GM19351 (cell line): Measurements from ENCODE around the gene CDIP1.

Experiments used
- ATAC-seq: cut with Tn5 transposase; IDR thresholded peaks from one replicate; pipeline ENCODE4 v1.9.1; 2021; ENCODE audit warnings: mild to moderate bottlenecking, moderate library complexity; ENCODE audit not compliant: unreplicated experiment

CDIP1 gene

DNA sequence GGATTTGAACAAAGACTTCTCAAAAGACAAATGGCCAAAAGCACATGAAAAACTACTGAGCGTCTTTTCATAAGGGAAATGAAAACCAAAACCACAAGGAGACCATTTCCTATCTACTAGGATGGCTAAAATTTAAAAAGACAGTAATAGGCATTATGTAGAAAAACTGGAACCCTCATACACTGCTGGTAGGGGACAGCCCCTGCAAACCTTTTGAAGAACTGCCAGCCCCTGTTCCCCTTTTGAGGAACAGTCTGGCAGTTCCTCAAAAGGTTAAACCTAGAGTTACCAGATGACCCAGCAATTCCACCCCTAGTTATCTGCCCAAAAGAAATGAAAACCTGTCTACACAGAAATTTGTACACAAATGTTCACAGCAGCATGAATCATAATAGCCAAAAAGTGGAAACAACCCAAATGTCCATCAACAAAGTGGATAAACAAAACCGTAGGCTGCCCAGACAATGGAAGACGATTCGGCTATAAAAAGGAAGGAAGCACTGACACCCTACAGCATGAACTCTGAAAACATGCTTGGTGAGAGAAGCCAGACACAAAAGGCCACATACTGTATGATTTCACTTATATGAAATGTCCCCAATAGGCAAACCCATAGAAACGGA, 22.9 kb downstream of the CDIP1 start:
- ATAC-seq = peak; percentile 72

DNA sequence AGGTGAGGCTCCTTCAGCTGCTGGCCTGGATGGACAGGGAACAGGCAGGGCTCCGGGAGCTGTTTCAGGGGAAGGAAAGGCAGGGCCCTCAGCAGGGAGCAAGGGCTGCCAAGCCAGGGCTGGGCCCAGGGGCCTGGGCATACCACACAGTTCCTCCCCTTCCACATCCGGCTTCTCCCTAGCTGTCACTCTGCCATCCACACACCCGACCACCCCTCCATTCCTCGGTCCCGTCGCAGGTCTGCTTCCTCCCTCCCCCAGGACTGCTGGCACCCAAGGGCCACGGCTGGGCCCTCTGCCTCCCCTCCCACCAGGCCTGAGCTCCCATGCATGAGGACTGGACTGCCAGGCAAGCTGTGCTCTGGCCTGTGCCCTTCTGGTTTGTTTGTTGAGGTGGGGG, 24.0 kb downstream of the CDIP1 start:
- no peak for ATAC-seq

DNA sequence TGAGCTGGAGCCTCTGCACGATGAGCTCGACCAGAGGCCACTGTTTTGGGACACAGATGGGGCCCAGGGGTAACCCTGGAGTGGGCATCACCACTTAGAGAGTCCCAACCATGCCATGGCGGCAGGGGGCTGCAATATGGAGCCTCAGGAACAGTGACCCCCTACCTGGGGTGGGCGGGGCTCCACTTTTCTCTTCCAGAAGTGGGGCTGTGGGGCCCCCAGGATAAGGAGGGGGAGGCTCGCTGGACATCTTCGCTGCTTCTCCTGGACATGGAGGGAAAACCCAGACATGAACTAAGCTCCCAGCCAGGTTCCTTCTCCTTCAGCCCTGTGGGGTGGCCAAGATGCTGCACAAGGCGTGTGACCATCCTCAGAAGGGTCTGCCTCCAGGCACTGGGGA, 24.7 kb downstream of the CDIP1 start:
- no peak for ATAC-seq

DNA sequence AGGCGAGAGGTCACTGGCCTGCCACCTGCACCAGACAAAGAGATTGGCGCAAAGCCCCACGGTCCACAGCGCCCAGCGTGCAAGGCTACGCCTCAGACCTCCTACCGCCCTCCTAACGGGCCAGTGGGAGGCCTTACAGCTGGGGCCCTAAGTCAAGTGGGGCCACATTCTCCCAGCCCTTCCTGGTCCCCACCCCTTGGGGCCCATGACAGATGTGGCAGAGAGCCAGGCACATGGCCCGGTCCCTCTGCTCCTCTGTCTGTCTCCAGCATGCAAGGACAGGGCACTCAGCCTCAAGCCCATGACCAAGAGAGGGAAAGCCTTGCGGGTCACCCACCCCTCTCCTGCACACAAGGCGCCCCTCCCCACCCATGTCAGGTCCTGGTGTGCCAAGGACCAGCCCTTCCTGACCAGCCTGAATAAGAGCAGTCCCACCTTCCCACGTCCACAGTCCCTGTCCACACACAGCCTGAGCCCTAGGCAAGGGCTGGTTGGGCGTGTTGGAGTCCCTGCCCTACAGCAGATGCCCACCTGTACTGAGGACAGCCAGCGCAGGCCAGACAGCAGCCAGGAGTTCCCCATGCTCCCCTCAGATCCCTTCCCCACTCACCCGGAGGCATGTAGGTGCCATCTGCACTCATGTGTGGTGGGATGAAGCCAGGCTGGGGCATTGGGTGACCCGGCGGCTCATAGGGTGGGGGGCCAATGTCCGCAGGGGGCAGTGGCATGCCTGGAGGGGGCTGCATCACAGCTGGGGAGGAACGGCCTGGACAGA, 25.3 kb downstream of the CDIP1 start:
- ATAC-seq = no peak

DNA sequence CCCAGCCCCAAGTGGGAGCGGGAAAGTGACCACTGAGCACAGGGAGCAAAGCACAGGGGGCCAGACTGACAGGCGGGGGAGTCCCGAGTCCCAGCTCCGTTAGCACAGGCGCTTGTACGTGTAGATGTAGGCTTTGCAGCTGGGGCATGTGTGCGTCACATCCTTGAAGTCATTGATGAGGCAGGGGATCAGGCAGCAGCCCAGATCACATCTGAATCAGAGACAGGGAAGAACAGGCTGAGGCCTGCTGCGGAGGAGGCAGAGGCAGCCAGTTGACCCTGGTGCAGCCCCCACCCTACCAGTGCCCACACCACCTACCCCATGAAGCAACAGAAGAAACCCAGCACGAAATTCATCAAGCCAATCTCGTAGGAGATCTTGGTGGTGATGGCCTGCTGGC, 26.1 kb downstream of the CDIP1 start:
- ATAC-seq = no peak

DNA sequence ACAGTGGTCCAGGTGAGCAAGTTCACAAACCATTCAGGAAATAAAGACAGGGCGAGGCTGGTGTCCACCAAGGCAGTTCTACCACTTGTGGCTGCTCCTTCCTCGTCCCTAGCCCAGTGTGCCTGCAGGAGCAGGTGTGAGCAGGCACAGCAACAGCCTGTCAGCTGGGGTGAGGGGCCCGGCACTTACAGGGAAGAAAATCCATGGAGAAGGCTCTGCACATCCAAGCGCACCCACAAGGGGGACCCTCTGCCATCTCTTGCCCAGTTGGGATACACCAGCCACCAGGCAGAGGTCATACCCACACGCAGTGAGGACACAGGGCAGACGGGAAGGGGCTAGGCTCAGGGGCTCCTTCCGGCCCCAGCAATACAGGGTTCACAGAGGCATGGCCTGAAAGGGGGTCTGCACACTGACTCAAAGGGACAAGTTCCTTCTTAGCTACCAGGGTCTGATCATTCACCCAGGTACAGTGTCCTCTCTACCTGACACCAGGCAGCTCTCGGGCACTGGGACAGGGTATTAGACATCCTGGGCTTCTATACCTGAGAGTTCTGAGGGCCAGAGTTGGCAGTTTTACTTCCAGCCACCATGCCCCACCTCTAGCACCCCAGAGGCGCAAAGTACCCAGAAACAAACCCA, 27.0 kb downstream of the CDIP1 start:
- ATAC-seq = no peak

DNA sequence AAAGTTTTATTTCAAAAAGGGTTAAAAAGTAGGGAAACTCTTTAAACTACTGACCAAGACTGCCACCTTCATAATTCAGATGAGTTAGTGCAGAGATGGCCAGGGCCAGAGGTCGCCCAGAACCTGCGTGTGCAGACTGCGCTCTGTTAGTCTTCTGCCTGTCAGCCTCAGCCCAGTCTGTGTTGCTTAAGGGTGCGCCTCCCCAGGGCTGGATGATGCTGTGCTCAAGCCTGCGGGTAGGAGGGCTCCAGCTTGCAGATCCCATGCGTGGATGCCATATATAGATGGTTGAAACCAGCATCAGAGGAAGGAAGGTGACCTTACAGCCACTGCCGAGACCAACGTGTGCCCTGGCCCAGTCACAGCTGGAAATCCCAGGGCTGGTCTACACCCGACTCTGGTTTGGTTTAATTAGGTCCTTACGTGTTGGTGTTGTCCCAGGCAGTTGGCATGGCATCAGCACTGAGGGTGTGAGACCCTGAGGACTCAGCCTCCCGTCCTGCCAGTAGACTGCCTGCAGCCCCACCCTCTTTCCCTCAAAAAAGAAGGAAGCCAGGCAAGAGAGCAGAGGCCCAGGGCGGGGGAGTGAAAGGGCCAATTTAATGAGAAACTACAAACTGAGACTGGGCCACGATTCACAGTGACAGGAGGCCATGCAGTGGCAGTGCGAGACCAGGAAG, 27.7 kb downstream of the CDIP1 start:
- no peak for ATAC-seq

DNA sequence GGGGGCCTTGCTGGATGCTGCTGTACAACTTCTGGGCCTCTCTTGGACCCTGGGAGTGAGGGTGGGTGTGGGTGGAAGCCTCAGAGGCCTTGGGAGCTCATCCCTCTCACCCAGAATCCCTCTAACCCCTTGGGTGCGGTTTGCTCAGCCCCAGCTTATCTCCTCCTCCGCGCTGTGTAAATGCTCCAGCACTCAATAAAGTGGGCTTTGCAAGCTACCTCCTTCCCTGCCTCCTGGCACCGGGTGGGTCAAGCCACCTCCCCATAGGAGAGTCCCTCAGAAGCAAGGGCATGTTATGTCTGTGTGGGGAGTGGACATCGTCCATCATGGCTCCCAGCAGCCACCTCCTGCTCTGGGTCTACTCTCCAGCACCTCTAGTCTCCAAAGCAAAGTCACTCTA, 28.4 kb downstream of the CDIP1 start:
- no peak for ATAC-seq

DNA sequence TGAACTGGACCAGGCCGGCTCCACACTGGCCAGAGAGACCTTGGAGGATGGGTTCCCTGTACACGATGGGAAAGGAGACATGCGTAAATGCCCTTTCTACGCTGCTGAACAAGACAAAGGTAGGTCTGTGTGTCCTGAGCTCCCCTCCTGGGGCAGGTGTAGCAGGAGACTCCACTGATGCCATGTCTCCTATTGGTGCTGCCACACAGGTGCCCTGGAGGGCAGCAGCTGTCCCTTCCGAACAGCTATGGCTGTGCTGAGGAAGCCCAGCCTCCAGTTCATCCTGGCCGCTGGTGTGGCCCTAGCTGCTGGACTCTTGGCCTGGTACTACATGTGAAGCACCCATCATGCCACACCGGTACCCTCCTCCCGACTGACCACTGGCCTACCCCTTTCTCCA, 29.2 kb downstream of the CDIP1 start:
- ATAC-seq = no peak

DNA sequence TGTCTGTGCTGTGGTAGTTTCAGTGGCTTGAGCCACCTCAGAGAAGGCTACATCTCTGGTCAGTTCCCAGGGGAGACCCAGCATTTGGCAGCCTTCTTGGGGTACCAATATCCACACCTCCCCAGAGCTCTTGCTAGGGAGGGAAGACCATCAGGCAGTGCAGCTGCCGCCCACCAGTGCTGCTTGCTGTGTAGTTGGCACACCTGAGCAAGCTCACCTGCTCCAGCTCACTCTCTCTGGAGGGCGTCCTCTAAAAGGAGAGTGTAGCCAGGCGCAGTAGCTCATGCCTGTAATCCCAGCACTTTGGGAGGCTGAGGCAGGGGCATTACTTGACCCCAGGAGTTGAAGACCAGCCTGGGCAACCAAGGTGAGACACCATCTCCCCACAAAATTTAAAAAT, 29.8 kb downstream of the CDIP1 start:
- no peak for ATAC-seq

DNA sequence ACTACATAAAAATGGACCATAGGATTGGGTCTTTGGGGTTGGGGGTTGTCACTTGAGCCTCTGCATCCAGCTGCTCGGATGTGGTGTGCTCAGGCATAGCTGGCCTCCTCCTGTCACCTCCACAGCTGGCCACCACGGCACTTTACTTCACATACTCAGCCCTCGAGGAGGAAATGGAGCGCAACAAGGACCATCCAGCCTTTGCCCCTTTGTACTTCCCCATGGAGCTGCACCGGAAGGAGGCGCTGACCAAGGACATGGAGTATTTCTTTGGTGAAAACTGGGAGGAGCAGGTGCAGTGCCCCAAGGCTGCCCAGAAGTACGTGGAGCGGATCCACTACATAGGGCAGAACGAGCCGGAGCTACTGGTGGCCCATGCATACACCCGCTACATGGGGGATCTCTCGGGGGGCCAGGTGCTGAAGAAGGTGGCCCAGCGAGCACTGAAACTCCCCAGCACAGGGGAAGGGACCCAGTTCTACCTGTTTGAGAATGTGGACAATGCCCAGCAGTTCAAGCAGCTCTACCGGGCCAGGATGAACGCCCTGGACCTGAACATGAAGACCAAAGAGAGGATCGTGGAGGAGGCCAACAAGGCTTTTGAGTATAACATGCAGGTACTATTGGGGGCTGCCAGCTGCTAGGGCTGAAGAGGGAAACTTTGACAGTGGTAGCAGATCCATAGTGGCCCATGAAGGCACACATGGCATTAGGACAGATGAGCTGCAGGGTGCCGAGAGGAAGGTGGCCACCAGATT, 30.8 kb downstream of the CDIP1 start:
- no peak for ATAC-seq

DNA sequence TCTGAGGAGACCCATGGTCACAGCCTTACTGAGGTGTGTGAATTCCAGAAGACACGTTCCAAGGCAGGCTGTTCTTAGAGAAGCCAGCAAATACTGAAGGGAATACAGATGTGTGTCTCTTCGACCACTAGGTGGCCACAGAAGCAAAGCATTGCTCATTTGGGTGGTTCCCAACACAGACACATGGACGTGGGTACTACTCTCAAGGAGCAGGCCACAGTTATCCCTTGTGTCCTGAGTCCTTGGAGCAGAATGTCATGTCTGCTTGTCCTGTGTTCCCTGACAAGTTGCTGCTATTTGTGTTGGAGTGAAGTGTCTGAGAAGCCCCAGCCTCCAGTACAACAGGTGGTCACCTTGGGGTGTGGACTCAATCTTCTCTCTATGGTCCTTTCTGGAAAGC, 32.1 kb downstream of the CDIP1 start:
- peak; percentile 57 for ATAC-seq

DNA sequence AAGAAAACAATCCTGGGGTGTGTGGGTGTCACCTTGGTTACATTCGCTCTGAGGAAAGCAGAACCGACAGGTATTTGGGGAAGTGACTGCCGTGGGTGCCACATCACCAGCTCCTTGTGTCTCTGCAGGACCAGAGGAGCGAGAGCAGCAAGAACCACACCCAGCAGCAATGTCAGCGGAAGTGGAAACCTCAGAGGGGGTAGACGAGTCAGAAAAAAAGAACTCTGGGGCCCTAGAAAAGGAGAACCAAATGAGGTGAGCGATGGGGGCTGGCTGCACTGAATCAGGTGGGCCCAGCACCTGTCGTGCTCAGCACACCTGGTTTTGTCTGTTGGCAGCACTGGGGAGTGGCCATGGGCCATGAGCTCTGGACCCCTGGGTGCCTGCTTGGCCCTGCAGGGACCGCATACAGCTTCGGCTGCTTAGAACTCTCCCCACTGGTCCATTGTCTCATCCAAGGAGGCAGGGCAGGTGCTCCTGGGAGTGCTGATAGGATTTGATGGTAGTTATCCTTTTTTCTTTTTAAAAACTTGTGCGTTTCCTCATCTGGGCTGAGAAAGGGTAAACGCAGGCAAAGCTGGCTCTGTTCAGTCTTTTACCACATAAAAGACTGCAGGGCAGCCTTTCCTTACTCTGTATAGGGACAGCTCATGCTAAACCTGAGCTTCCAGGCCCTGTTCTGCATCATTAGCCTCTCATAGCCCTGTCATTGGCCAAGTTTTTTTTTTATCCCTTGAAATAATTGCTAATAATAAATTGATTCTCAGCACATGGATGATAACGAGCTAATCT, 33.0 kb downstream of the CDIP1 start:
- peak; percentile 90 for ATAC-seq

DNA sequence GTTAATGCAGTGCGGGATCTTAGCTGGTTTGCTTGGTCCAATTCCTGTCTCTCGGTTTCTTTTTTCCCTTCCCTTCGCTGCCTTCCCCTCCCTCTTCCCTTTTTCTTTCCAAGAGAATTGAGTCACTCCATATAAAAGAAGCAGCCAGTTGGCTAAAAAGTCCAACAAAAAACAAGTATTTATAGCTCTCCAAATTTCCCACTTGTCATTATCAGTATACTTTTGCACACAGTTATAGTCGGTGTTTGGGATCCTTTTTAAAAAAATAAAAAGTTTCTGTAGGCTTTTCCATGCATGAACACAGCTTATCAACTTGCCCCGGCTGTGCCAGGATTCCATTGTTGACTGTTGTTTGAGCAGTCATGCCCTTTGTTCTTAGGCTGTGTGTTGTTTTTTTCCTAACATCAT, 37.5 kb downstream of the CDIP1 start:
- no peak for ATAC-seq

DNA sequence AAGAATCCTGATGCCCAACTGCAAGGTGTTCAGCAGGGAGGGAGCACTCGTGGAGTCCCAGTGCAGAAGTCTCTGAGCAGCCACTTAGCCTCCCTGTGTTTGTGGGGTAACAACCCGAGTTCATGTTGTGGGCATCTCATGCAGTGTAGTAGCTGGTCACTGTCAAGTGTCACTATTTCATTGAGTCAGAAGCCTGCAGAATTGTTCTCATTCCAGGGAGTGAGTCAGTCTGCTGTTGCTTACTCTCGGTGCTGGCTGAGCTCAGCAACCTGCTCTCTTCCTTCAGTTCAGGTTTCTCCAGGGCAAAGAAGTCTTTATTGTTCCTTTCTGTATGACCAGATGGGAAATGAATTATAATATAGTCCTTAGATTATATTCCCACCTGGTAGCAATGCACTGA, 38.3 kb downstream of the CDIP1 start:
- no peak for ATAC-seq

DNA sequence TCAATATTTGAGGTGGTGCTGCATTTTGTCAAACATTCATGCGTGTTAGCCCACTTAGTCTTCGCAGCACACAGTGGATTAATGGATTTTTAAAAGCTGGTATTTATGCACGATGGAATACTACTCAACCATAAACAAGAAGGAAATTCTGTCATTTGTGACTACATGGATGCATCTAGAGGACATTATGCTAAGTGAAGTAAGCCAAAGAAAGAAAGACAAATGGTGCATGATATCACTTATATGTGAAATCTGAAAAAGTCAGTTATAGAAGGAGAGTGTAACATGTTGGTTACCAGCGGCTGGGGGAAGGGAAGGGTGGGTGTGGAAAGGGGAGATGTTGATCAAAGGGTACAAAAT, 39.4 kb downstream of the CDIP1 start:
- ATAC-seq = no peak

DNA sequence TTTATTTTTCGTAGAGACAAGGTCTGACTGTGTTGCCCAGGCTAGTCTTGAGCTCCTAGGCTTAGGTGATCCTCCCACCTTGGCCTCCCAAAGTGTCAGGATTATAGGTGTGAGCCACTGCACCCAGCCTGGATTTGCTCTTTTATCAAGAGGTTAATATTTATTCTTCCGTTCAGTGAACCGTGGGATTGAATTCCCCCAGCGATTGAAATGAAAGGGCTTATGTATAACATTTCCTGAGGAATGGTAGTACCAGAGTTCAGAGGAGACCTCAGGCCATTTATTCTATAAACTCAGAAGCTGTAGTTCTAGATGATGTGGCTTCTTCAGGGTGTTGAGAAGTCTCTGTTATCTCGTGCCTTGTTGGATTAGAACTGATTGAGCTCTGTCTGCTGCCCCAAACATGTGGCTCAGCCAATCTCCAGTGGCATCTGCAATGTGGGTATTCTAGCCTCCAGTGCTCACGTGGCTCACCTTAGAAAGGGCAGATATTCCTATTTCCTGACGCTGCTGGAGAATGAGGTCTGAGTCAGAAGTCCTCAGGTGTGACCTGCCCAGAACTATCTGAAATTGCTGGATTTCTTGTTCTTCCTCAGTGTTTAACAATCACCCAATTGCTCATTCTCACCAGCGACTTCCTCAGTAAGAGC, 39.9 kb downstream of the CDIP1 start:
- no peak for ATAC-seq

DNA sequence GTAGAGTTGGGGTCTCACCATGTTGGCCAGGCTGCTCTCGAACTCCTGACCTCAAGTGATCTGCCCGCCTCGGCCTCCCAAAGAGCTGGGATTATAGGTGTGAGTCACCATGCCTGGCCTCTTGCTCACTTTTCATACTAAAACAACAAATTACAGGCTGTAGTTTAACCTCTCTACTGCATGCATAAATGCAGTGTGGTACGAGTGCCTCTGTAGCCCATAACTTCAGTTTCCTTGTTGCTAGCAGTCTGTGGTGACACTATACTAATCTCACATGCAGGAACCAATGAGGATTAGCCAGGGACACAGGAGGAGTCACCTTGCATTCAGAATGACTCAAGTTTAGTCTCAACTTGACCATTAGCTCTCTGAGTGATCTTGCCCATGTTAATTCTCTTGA, 42.3 kb downstream of the CDIP1 start:
- no peak for ATAC-seq

DNA sequence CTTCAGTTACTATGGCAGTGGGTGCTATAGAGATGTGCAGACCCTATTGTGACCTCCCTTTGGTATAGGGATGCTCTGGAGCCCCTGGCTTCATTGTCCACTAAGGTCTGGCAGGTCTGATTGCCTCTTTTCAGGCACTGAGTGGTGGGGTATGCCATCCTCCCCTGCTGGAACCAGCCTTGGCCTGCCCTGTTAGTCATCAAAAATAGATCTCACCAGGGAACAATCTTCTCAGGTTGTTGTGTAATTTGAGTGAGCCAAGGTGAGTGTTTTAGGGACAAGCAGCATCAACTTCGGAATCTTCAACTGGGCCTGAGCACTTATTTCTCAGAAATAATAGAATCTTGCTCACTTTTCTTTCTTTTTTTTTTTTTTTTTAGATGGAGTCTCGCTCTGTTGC, 42.8 kb downstream of the CDIP1 start:
- no peak for ATAC-seq
